ENCODE data around the gene IREB2. TPM values are rescaled to one million over a fixed set of nuclear protein-coding genes. Genes with fewer than 3 reads are reported as not detected.

The IREB2 gene, protein sequence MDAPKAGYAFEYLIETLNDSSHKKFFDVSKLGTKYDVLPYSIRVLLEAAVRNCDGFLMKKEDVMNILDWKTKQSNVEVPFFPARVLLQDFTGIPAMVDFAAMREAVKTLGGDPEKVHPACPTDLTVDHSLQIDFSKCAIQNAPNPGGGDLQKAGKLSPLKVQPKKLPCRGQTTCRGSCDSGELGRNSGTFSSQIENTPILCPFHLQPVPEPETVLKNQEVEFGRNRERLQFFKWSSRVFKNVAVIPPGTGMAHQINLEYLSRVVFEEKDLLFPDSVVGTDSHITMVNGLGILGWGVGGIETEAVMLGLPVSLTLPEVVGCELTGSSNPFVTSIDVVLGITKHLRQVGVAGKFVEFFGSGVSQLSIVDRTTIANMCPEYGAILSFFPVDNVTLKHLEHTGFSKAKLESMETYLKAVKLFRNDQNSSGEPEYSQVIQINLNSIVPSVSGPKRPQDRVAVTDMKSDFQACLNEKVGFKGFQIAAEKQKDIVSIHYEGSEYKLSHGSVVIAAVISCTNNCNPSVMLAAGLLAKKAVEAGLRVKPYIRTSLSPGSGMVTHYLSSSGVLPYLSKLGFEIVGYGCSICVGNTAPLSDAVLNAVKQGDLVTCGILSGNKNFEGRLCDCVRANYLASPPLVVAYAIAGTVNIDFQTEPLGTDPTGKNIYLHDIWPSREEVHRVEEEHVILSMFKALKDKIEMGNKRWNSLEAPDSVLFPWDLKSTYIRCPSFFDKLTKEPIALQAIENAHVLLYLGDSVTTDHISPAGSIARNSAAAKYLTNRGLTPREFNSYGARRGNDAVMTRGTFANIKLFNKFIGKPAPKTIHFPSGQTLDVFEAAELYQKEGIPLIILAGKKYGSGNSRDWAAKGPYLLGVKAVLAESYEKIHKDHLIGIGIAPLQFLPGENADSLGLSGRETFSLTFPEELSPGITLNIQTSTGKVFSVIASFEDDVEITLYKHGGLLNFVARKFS
- 66.9 TPM for total RNA-seq

DNA sequence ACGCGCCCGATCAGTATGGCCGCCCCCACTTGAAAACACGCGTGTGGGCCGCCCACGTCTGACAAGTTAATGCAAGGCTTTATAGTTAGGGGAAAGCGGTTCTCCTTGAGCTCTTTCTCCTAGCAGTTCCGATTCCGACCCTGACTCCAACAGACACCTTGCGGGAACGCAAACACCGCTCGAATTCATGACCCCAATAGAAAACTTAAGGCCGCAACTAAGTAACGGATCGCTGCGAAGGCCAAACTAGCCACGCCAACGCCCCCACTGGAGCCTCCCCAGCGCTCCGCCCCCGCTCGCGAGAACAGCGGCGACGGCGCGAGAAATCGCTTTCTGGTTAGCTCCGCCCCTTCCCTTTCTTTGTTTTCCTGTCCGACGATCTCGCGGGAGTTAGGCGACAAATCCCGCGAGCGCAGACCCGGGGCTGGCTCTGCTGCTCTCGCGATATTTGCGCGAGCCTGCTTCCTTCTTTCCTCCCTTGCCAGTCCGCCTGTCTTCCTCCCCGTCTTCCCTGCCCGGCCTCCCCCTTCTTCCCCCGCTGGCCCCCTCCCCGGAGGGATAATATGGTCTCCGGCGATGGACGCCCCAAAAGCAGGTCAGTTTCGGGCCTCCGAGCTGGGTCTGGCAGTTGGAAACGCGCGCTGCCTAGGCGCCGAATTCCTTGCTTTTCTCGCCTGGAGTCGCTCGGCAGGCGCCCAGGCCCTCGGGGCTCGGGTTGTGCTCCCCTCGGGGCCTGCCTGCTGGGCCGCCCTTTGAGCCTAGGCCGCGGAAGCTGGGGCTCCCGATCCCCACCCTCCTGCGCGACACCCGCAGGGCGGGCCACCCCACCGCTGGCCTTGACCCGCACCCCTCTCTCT lies at the start of gene IREB2:
TSS of gene IREB2 (plus strand) at position 455 of the 857 bp plus-strand sequence. CDS start at position 577, 122 bp downstream.

DNA sequence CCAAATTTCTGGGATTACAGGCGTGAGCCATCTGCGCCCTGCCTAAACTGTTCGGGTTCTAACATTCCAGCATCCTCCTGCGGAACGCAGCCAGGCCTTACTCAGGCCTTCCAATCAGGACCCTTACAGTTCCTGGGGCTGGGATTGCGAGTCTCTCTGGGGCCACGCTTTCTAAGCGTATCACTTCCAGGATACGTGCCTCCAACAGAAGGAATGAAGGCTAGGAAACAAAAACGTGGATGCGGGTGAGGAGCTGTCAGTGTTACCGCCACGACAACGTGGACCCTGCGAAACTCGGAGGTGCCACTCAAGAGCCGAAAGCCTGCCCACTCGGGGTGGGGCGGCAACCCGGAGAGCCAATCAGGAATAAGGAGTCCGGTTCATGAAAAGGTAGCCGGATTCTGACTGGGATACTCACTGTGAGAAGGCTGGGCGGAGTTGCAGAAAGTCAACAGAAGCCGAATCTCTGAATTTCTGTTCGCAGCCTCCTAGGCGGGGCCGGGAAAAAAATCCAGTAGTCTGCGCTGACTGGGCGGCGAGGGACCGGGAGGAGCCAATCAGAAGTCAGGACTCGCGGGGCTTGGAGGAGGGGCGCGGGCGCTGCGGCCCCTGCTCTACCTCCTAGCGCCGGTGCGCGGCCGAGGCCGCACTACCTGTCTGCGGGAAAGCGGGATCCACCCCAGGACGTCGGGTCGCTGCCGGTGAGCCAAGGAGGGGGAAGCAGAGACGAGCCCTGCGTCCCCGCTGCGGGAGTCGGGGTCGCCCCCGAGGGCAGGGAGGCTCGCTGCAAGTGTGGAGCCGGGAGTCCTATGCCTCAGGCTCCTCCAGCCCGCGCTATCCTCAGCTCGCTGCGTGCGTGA lies 69.2 kb downstream of the IREB2 start, which contains the start of gene HYKK:
TSS of gene HYKK (plus strand) at position 607 of the 860 bp plus-strand sequence. CDS start 5,512 bp downstream, outside the sequence.

DNA sequence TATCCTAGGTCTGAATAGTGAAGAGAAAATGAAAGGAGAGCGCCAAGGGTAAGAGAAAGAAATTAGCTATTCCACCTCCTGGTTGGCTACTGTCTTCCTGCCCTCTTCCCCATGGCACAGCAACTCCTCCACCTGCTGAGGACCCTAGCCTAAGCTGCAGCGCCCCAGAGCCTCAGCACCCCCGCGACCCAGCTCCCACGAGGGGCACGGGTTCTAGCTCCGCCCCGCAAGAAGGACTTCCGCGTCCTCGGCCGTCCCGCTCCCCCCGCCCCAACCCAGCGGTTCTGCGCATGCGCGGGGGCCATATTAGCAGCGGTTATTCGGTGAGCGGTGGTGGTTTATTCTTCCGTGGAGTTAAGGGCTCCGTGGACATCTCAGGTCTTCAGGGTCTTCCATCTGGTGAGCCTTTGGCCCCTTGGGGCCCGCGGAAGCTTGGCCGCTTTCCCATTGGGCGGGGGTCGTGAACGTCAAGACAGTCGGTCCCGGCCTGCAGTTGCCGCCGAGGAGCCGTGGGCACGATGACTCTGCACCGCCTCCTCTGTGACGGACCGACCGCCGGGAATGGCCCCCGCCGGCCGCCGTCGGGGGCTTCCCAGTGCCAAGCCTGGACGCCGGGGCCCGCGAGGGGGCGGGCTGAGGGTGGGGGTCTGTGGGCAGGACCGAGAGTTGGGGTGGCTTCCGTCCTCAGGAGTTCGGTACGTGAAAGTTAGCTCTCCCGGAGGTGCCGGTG lies 102.3 kb downstream of the IREB2 start, which contains the start of gene PSMA4:
TSS of gene PSMA4 (plus strand) at position 304 of the 730 bp plus-strand sequence. CDS start 1,484 bp downstream, outside the sequence.

Other genes starting within 250 kb of the IREB2 start
- gene ACSBG1, start 203.7 kb upstream of the IREB2 start, total RNA-seq = 1.4 TPM
- gene DNAJA4, start 173.7 kb upstream of the IREB2 start, total RNA-seq = 32.1 TPM
- gene SKIC8, start 138.6 kb upstream of the IREB2 start, total RNA-seq = 57.4 TPM
- gene CRABP1, start 97.9 kb upstream of the IREB2 start, total RNA-seq = 13.6 TPM
- 8.8 TPM for gene HYKK, start 69.4 kb downstream of the IREB2 start, total RNA-seq
- 109 TPM for gene PSMA4, start 102.2 kb downstream of the IREB2 start, total RNA-seq
- gene CHRNA5, start 127.3 kb downstream of the IREB2 start, total RNA-seq = 2.2 TPM
- 0.41 TPM for gene CHRNA3, start 182.8 kb downstream of the IREB2 start, total RNA-seq
- gene CHRNB4, start 203.0 kb downstream of the IREB2 start, total RNA-seq = 2.0 TPM

Measured in metanephros (tissue), 1 donor.